CD4-positive, alpha-beta memory T cell (primary cell): ENCODE results near the gene SLC18A3. TPM values are rescaled to one million over a fixed set of nuclear protein-coding genes. Genes with fewer than 3 reads are reported as not detected.

Source experiments
- CTCF ChIA-PET: fragments of 350-600 bp; sonication (Branson Sonifier 250); formaldehyde crosslinking; loops from one replicate; lab custom pipeline; 2021; ENCODE audit warnings: inconsistent platforms; ENCODE audit not compliant: partially characterized antibody; lab: Charles Lee
- POLR2A ChIA-PET: fragments of 350-600 bp; sonication (Branson Sonifier 250); formaldehyde crosslinking; loops from one replicate; lab custom pipeline; 2021; ENCODE audit not compliant: partially characterized antibody; lab: Charles Lee
- DNase-seq, 5 donors: peaks; one replicate each; pipeline versions ENCODE4 v3.0.0 to v3.0.0-alpha.2; 2020 to 2022; ENCODE audit warnings: mixed read lengths in 1 of 5
- H3K27ac ChIP-seq: one replicate; pipeline ENCODE4 v1.7.0; 2013; ENCODE audit warnings: low read depth, low read length
- H3K27me3 ChIP-seq: 2 replicates; pipeline ENCODE4 v1.7.0; 2013; ENCODE audit warnings: mild to moderate bottlenecking, low read length, moderate library complexity; ENCODE audit not compliant: insufficient read depth
- H3K36me3 ChIP-seq: 2 replicates; pipeline ENCODE4 v1.7.0; 2013; ENCODE audit warnings: mild to moderate bottlenecking, low read length, moderate library complexity; ENCODE audit not compliant: insufficient read depth
- H3K4me1 ChIP-seq: 2 replicates; pipeline ENCODE4 v1.7.0; 2013; ENCODE audit warnings: mild to moderate bottlenecking, low read length, moderate library complexity; ENCODE audit not compliant: insufficient read depth
- H3K4me3 ChIP-seq, 2 donors: one replicate each; pipeline ENCODE4 v1.7.0; 2013; ENCODE audit warnings: low read length in 2 of 2, mild to moderate bottlenecking in 1 of 2
- H3K9me3 ChIP-seq, 2 donors: one replicate each; pipeline ENCODE4 v1.7.0; 2013; ENCODE audit warnings: low read length in 2 of 2, control low read depth in 1 of 2; ENCODE audit not compliant: control insufficient read depth in 1 of 2
- H3K27ac Mint-ChIP-seq, 7 donors: one replicate each; pipeline ENCODE4 v1.8.0; 2020 to 2021; ENCODE audit warnings: mixed read lengths in 7 of 7, mild to moderate bottlenecking in 6 of 7, inconsistent platforms in 3 of 7, moderate library complexity in 3 of 7
- H3K27me3 Mint-ChIP-seq, 2 donors: one replicate each; pipeline ENCODE4 v1.8.0; 2020 to 2021; ENCODE audit warnings: mixed read lengths in 2 of 2
- H3K36me3 Mint-ChIP-seq, 2 donors: one replicate each; pipeline ENCODE4 v1.8.0; 2020 to 2021; ENCODE audit warnings: mixed read lengths in 2 of 2, inconsistent platforms in 1 of 2, mild to moderate bottlenecking in 1 of 2
- H3K4me1 Mint-ChIP-seq, 4 donors: one replicate each; pipeline ENCODE4 v1.8.0; 2020 to 2021; ENCODE audit warnings: mixed read lengths in 4 of 4, mild to moderate bottlenecking in 1 of 4
- H3K4me3 Mint-ChIP-seq, 8 donors: one replicate each; pipeline ENCODE4 v1.8.0; 2020 to 2021; ENCODE audit warnings: mixed read lengths in 8 of 8, mild to moderate bottlenecking in 7 of 8, moderate library complexity in 6 of 8, inconsistent platforms in 3 of 8
- H3K9me3 Mint-ChIP-seq, 8 donors: one replicate each; pipeline ENCODE4 v1.8.0; 2020 to 2021; ENCODE audit warnings: mixed read lengths in 8 of 8, mild to moderate bottlenecking in 5 of 8, inconsistent platforms in 3 of 8, moderate library complexity in 1 of 8
- intact Hi-C: fragments of 100-400 bp; cut with micrococcal nuclease; formaldehyde crosslinking; loops from one replicate; pipeline ENCODE4 v1.15.1; 2023
- polyA plus RNA-seq, 2 donors: library from polyadenylated mRNA; unstranded; fragments of 300-500 nt; fragmentation: Illumina TruSeq; gene quantifications; one replicate each; pipeline ENCODE4 v1.2.3, GENCODE V29; 2021
- total RNA-seq, 2 experiments: library from RNA; stranded (reverse); gene quantifications; one replicate each; pipeline ENCODE4 v1.2.3, GENCODE V29; 2021

Gene SLC18A3
- total and polyA plus RNA-seq, 4 experiments from 2014 or later = not detected

DNA sequence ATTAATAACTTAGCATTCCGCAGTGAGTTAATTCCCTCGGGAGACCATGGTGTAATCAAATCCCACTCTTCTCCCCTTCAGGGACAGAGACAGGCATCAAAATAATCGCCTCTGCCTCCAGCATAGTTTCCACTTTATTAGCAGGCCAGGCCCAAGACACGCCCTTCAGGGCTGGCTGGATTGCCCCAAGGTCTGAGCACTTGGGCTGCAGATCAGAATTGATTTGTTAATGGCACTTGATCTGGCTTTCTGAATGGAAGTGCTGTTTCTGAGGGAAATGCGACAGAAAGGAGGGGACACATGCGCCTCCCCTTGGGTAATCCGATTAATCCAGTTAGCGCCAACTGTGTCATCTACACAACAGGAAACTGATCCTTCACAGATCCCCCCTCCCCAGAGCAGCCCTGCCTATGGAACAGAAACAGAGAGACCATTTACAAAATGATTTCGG, 19.3 kb downstream of the SLC18A3 start:
- Histone ChIP-seq H3K27ac (no peak overlapping the region), H3K9me3 (no peaks in the 10 kb centered on the region), H3K4me1 (no peaks in the 10 kb centered on the region), H3K27me3 (no peaks in the 10 kb centered on the region), H3K4me3 (no peak overlapping the region), H3K36me3 (no peaks in the 10 kb centered on the region)
- no peaks in the 10 kb centered on the region for H3K9me3 Mint-ChIP-seq
- peaks cover 0 to 5% of the 10 kb centered on the region in 2 donors for H3K27me3 Mint-ChIP-seq
- POLR2A ChIA-PET = no interaction called here
- no peak for DNase-seq
- intact Hi-C loops = no loop called here
- CTCF ChIA-PET = no interaction called here
- no peak overlapping the region for H3K4me3 Mint-ChIP-seq
- H3K36me3 Mint-ChIP-seq = no peaks in the 10 kb centered on the region
- H3K27ac Mint-ChIP-seq = no peak overlapping the region
- H3K4me1 Mint-ChIP-seq = no peaks in the 10 kb centered on the region

DNA sequence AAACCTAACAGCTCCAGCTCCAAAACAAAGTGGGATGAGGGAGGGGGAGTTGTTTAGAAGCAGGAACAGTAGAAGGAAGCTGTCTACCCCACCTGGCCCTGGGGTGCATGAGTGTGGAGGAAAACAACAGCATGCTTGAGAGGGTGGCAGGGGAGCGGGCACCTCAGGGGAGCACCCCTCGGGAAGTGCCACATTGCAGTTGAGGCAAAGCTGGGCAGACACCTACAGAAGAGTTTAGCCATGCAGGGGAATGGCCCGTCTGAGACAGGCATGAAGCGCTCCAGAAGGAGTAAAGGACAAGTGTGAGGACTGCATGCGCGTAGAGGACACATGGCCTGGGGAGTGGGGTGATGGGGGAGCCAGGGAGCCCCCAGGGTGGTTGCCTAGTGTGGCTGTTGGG, 21.9 kb downstream of the SLC18A3 start:
- Histone ChIP-seq H3K27me3 (no peaks in the 10 kb centered on the region), H3K36me3 (no peaks in the 10 kb centered on the region), H3K27ac (no peak overlapping the region), H3K4me3 (no peak overlapping the region), H3K4me1 (no peaks in the 10 kb centered on the region), H3K9me3 (no peaks in the 10 kb centered on the region)
- Mint-ChIP-seq H3K27me3 (peaks cover 0 to 2% of the 10 kb centered on the region in 2 donors), H3K36me3 (no peaks in the 10 kb centered on the region), H3K4me3 (no peak overlapping the region), H3K27ac (no peak overlapping the region), H3K4me1 (no peaks in the 10 kb centered on the region), H3K9me3 (no peaks in the 10 kb centered on the region)
- CTCF ChIA-PET = no interaction called here
- intact Hi-C loops = no loop called here
- DNase-seq = no peak
- POLR2A ChIA-PET = no interaction called here

DNA sequence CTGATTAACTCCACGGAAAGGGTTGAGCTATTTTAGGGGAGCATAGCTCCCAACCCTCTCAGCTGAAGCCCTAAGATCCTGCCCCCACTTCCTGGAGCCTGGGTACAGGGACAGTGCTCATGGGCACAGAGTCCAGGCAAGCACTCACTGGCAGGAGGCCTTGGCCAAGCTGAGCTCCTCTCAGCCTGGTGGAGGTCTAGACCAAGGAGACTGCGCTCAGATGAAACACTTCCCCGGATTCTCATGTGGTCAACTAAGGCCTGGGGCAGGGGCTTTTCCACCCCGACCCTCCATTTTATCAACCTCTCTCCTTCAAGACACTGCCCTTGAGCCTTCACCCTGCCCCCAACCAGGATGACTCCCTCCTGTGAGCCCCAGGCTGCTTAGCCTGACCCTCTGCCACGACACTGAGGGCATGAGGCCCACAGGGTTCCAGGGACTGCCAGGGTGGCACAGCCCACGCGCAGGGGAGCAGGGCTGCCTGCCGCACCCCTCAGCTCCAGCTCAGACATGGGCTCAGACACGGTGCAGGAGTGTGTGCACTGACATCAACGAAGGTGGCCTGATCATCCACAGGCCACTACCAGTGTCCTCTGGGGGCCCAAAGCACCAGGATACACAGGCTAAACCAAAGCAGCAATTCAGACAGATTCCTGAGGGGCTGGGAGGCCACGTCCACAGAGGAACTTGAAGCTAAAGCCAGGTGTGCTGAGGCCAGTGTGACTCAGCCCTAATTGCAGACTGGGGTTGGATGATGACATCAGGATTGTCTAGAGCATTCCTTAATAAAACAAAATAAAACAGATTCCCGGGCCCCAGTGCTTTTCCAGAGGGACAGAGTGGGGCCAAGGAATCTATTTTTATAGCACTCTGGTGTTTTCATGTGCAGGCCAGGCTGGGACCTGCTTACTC, 22.6 kb downstream of the SLC18A3 start:
- POLR2A ChIA-PET = no interaction called here
- no peak for DNase-seq
- intact Hi-C loops = no loop called here
- no peak overlapping the region for H3K4me3 ChIP-seq
- no peaks in the 10 kb centered on the region for H3K9me3 Mint-ChIP-seq
- no peak overlapping the region for H3K27ac Mint-ChIP-seq
- peaks cover 0 to 2% of the 10 kb centered on the region in 2 donors for H3K27me3 Mint-ChIP-seq
- H3K4me1 ChIP-seq = no peaks in the 10 kb centered on the region
- no peaks in the 10 kb centered on the region for H3K4me1 Mint-ChIP-seq
- no peaks in the 10 kb centered on the region for H3K36me3 ChIP-seq
- no peak overlapping the region for H3K27ac ChIP-seq
- CTCF ChIA-PET = no interaction called here
- no peaks in the 10 kb centered on the region for H3K36me3 Mint-ChIP-seq
- H3K9me3 ChIP-seq = no peaks in the 10 kb centered on the region
- H3K4me3 Mint-ChIP-seq = no peak overlapping the region
- no peaks in the 10 kb centered on the region for H3K27me3 ChIP-seq

DNA sequence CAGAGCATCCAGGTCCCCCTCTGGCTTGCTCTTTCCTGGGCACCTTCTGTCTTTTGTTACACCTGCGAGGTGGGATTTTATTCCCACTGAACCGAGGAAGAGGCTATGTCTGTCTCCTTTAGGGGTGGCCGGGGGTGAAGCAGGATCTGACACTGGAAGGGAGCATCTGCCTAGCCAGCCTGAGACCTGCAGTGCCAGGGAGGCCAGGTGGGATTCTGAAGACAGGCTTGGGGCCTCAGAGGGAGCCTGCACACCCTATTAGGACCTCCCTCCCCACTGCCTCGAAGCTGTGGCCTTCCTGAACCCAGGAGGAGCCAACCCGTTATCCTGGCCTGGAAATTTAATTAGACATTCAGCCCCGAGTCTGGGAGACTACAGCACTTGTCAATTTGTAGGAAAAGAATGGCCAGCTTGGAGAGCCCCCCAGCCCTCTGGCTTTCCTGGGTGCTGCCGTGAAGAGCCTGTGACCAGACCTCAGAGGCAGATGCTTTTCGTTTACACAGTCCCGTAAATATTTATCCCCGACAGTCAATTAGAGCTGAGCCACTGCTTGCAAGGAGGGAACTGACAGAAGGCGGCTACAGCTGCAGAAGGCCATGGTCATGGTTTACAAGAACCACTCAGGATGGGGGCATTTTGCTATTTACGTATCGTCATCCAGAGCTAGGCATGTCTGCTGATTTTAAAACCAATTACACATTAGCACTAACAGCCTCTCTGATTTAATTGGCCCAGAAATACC, 23.4 kb downstream of the SLC18A3 start:
- H3K36me3 ChIP-seq = no peaks in the 10 kb centered on the region
- Mint-ChIP-seq H3K36me3 (no peaks in the 10 kb centered on the region), H3K4me3 (no peak overlapping the region), H3K27ac (no peak overlapping the region), H3K9me3 (no peaks in the 10 kb centered on the region), H3K27me3 (peaks cover 0 to 2% of the 10 kb centered on the region in 2 donors), H3K4me1 (no peaks in the 10 kb centered on the region)
- H3K4me3 ChIP-seq = no peak overlapping the region
- H3K9me3 ChIP-seq = no peaks in the 10 kb centered on the region
- CTCF ChIA-PET = no interaction called here
- POLR2A ChIA-PET = no interaction called here
- no peak overlapping the region for H3K27ac ChIP-seq
- intact Hi-C loops = no loop called here
- H3K4me1 ChIP-seq = no peaks in the 10 kb centered on the region
- DNase-seq = no peak
- no peaks in the 10 kb centered on the region for H3K27me3 ChIP-seq

DNA sequence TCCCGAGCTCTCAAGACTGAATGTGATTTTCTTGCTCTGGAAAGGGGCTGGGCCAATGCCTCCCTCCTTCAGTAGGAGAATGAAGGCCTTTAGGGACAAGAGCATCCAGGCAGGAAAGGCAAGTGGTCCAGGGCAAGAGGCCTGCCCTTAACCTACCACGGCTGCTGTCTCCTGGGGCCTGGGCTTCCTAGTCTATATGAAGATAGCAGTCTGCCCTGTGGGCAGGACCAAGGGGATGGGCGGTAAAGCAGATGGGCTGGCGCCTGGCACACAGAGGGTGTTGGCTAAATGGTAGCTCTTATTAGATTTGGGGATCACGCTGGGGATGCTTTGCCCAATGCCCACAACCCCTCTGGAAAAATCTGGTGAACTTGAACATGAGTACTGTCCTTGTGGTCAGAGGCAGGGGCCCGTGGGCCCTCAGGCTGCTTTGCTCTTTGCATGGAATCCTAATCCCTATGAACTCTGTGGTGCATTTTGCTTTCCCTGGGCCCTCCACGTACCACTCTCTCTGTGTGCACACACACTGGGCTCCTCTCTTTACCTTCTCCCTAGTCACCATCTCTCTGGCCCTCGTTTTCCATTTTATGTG, 24.1 kb downstream of the SLC18A3 start:
- intact Hi-C loops = no loop called here
- Histone ChIP-seq H3K9me3 (no peaks in the 10 kb centered on the region), H3K27me3 (no peaks in the 10 kb centered on the region), H3K27ac (no peak overlapping the region), H3K4me3 (no peak overlapping the region), H3K4me1 (no peaks in the 10 kb centered on the region), H3K36me3 (no peaks in the 10 kb centered on the region)
- CTCF ChIA-PET = no interaction called here
- H3K4me1 Mint-ChIP-seq = no peaks in the 10 kb centered on the region
- no peak for DNase-seq
- no peak overlapping the region for H3K27ac Mint-ChIP-seq
- POLR2A ChIA-PET = no interaction called here
- no peaks in the 10 kb centered on the region for H3K9me3 Mint-ChIP-seq
- peaks cover 0 to 2% of the 10 kb centered on the region in 2 donors for H3K27me3 Mint-ChIP-seq
- no peak overlapping the region for H3K4me3 Mint-ChIP-seq
- no peaks in the 10 kb centered on the region for H3K36me3 Mint-ChIP-seq

DNA sequence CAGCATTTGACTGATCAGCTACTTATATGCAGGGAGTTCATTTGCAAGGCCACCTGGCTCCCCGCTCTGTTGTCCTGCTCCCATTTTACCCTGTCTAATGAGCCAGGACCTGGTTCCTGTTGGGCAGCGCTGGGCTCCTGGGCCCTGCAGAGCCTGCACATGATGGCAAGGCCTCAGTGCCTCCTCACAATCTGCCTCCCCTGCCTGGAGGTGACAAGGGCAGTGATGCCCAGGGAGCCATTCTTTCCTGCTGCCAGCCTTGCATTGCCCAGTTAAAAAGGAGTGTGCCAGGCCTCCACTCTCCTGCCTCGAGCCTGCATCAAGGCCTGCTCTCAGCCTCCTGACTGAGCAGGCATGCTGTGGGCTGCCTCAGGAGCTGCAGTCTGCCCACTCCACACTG, 32.2 kb downstream of the SLC18A3 start:
- POLR2A ChIA-PET = no interaction called here
- Mint-ChIP-seq H3K9me3 (no peaks in the 10 kb centered on the region), H3K4me3 (no peak overlapping the region), H3K27me3 (peaks cover 14 to 27% of the 10 kb centered on the region in 2 donors), H3K27ac (no peak overlapping the region), H3K36me3 (no peaks in the 10 kb centered on the region), H3K4me1 (no peaks in the 10 kb centered on the region)
- Histone ChIP-seq H3K9me3 (no peaks in the 10 kb centered on the region), H3K27me3 (no peaks in the 10 kb centered on the region), H3K27ac (no peak overlapping the region), H3K4me1 (no peaks in the 10 kb centered on the region), H3K36me3 (no peaks in the 10 kb centered on the region), H3K4me3 (no peak overlapping the region)
- intact Hi-C loops = no loop called here
- CTCF ChIA-PET = no interaction called here
- no peak for DNase-seq
